AML-193 (cell line): ENCODE results near the gene SOD1.
"Not testable (repeated sequence)": the region's sequence is repeated elsewhere in the genome, so short reads cannot be mapped to it uniquely, and the experiment has no call there.

Source experiments
- DNase-seq, 2 experiments: peaks; one replicate each; lab custom pipeline; 2025; lab: John Stamatoyannopoulos, UW

Gene SOD1

GRCh38 chr21:31659536-31660258, at the start of gene SOD1:
Gene SOD1 (plus strand): TSS chr21:31659693. CDS start chr21:31659770, 77 bp downstream.
- peak; percentile 91 to 92 for DNase-seq

- no peak for DNase-seq
Observed at GRCh38 chr21:31611445-31611844, 48.0 kb upstream of the SOD1 start.

- no peak for DNase-seq
Observed at GRCh38 chr21:31612894-31613785, 46.4 kb upstream of the SOD1 start.

- DNase-seq = no peak
Observed at GRCh38 chr21:31614705-31615104, 44.8 kb upstream of the SOD1 start.

GRCh38 chr21:31616216-31616615, 43.3 kb upstream of the SOD1 start:
- DNase-seq = no peak

GRCh38 chr21:31618696-31619430, 40.6 kb upstream of the SOD1 start:
- DNase-seq = no peak

- no peak for DNase-seq
Observed at GRCh38 chr21:31622397-31622796, 37.1 kb upstream of the SOD1 start.

- no peak for DNase-seq
Observed at GRCh38 chr21:31623664-31624063, 35.8 kb upstream of the SOD1 start.

- DNase-seq = no peak
Observed at GRCh38 chr21:31624181-31624580, 35.3 kb upstream of the SOD1 start.

GRCh38 chr21:31624961-31625491, 34.5 kb upstream of the SOD1 start:
- no peak for DNase-seq

- no peak for DNase-seq
Observed at GRCh38 chr21:31629972-31630711, 29.4 kb upstream of the SOD1 start.

- not testable (repeated sequence) for DNase-seq
Observed at GRCh38 chr21:31631881-31632280, 27.6 kb upstream of the SOD1 start.

GRCh38 chr21:31634993-31635392, 24.5 kb upstream of the SOD1 start:
- DNase-seq = no peak

GRCh38 chr21:31636874-31637273, 22.6 kb upstream of the SOD1 start:
- no peak for DNase-seq

GRCh38 chr21:31641416-31641922, 18.0 kb upstream of the SOD1 start:
- DNase-seq = no peak

GRCh38 chr21:31644643-31645042, 14.8 kb upstream of the SOD1 start:
- DNase-seq = no peak

- no peak for DNase-seq
Observed at GRCh38 chr21:31647650-31648049, 11.8 kb upstream of the SOD1 start.

GRCh38 chr21:31650930-31651329, 8.6 kb upstream of the SOD1 start:
- DNase-seq = no peak

- DNase-seq = not testable (repeated sequence)
Observed at GRCh38 chr21:31651491-31651890, 8.0 kb upstream of the SOD1 start.

- no peak for DNase-seq
Observed at GRCh38 chr21:31654340-31654739, 5.2 kb upstream of the SOD1 start.
